Stimulated activated CD4-positive, alpha-beta T cell treated with anti-CD3 and anti-CD28 coated beads, Interleukin-2, amount 100 ng/mL, for 48 hours (primary cell): ENCODE results near the gene SCD5.

Experiments
- DNase-seq, 2 donors: peaks; one replicate each; pipeline ENCODE4 v3.0.0-alpha.2; 2020

SCD5 gene

GRCh38 chr4:82758701-82759685 is 39.6 kb downstream of the SCD5 start:
- no peak for DNase-seq

DNA sequence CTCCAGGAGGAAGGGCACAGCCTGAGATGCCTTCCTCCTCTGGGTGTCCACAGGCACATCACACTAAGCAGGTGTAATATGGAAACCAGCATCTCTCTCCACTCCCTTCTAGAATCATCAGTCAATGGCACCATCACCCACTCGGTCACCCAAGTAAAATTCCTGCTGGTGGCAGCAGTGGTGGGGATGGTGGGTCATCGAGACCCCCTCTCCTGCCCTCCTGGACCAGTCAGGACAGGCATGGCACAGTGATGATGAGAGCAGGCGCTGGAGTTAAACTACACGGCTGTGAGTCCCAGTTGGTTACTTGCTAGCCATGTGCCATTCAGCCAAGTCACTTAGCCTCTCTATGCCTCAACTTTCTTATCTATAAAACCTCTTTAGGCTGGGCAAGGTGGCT is 42.5 kb downstream of the SCD5 start:
- DNase-seq, result no peak

DNA sequence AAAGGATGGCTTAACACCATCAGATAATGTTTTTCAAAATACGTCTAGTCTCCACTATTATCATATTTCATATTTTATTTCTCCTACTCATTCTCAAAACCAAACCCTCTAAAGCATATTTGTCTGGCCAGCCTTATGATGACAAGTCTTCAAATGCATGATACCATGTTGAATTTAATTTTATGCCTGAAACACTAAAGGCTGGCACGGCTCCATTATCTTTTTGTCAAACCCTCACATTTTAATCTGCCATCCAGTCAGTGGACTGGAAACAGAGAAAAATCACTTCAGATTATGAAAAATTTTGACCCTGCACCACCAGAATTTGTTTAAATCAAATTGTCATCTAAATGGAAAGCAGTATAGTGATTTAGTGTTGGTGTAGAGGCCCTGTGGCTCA is 42.9 kb downstream of the SCD5 start:
- no peak for DNase-seq

GRCh38 chr4:82754513-82755165 is 44.0 kb downstream of the SCD5 start:
- no peak for DNase-seq

GRCh38 chr4:82753725-82754410 is 44.7 kb downstream of the SCD5 start:
- no peak for DNase-seq

- no peak for DNase-seq
These were observed 45.4 kb downstream of the SCD5 start for GRCh38 chr4:82753238-82753637.

DNA sequence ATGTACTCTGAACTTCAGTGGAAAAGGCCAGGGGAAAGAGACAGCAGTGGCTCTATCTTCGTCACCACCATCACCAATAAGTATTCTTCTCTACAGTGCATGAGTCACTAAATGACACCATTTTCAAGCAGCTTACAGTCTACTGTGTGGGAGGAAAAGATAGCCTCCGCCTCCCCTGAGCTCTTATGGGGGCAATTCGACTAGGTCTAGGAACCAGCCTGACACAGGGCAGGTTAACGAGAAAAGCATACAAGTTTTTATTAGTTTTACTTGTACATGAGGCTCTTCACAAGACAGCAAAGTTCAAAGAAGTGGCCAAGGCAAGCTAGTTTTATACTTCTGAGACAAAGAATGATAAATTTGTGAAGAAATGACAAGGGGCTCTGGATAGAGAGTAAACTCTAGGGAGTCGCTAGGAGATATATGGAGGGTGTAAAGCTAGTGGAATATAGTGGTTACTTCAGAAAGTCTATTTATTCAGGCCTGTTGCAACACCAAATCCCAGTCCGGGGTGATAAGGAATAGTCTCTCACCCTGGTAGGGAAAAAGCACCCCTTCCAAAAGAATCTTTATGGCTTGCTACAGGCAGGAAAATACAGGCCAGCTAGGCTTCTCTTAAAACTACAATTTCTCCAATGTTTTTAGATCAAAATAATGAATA is 49.7 kb downstream of the SCD5 start:
- DNase-seq, result no peak

DNA sequence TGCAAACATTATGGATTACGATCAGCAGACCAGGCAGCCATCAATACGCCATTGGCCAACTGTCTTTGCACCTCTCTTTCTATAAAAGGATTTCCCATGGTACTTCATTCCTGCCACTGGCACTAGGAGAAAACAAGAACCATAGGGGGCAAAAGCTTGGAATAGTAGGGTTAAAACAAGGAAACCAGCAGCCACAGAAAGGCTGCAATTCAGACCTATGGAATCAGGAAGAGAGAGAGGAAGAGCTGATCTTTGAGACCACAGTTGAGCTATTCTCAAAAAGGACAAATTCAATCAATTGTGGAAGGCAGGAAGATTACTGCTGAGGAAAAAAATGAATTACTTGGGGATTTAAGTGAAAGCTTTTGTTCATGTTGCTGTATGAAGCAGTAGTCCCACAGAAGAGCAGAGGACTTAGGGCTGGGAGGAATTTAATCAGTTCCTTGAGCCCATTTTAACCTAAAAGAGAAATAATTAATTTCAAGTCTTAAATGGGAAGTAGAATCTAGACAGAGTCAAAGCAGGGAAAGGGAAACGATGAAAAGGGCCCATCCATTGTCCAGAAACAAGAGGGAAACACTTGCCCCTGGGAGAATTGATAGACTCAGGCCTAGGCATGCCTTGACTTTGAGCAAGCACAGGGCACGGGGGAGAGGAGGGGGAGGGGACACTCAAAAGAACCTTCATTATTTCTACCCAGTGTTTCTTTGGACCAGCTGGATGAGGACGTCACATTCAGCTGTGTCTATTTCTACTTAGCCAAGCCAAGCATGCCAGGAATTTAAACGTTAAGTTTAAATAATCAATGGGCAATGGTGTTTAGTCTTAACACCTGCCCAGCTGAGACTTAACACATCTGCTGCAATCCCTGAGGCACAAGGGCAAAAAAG is 50.7 kb downstream of the SCD5 start:
- DNase-seq, result no peak

DNA sequence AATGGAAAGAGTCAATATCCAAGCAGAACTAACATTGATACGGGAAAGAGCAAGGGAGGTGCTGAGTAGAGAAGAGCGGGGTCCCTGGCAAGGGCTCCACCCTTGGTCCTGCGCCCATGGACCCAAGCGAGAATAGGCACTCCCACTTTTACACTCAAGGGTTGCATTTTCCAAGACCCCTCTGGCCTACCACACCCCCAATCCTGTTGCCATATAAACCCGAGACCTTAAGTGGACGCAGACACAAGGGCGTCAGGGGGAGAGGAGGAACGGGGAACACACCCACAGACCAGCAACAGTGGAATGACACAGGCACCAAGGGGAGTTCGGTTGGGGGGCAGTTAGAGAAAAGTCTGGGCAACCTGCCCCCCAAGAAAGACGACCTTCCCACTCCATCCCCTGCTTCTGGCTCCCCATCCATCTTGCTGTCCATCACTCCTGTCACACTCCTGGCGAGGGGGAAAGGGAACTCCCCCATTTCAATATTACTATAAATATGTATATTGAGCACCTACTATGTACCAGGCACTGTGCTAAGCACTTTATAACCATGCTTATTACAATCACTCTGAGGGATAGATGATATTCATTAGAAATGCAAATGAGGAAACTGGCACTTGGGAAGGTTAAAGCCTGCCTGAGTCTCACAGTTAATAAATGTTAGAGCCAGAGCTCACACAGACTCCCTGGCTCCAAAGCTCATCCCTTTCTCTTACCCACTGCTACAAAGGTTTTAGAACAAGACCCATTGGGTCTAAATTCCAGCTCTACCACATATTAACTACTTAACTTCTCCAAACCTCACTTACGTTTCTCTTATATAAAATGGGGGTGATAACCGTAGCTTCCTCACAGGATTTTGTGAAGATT is 51.7 kb downstream of the SCD5 start:
- no peak for DNase-seq

GRCh38 chr4:82745173-82745842 is 53.3 kb downstream of the SCD5 start:
- no peak for DNase-seq

DNA sequence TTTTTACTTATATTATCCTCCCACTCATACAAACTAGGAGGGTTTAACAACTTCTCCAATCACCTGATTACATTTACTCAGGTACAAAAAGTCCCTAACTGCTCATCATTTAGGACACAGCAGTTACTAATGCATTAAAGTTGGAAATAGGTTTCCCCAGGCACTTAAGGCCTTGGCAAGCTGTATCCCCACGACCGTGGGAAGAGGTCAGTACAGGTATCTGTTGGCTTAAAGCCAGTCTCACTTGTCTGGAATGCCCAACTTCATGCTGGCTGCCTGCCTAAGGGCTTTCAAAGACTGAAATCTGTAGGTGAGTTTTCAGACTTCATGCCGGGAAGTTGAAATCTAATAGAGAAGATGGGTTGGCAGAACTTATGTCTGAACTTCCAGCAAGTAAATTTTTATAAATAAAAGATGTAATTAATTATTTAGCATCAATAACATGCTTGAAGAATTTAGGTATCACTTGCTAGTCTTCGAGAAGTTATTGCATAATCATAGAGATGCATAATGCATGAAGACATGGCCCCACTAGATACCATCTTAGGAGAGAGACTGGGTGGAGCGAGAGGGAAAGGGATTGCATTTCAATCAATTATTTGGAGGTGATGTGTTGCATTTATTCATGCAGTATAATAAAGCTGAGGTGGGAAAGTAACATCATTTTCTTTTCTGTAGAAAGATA is 54.2 kb downstream of the SCD5 start:
- no peak for DNase-seq

GRCh38 chr4:82741188-82741587 is 57.4 kb downstream of the SCD5 start:
- DNase-seq, result no peak

- peak; percentile 65 to 87 for DNase-seq
These were observed 59.1 kb downstream of the SCD5 start for GRCh38 chr4:82739287-82740190.

DNA sequence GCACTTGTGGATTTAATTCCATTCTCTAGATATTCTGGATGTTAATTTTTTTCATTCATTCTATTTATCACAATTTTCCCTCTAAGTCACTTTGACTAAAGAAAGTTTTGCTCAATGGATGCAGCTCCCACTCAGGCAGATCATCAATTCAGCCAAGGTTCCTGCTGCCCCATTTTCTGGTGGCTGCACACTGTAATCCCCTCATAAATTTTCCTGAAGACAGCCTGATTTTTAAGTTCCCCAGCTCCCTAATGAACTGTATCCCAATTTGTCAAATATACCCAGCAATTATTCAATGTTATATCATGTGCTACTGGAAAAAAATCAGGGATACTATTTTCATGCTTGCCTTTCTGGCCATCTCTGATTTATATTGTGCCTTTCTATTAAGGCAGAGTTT is 61.2 kb downstream of the SCD5 start:
- DNase-seq, result no peak

- DNase-seq, result no peak
These were observed 65.0 kb downstream of the SCD5 start for GRCh38 chr4:82733636-82734035.

- DNase-seq, result no peak
These were observed 70.3 kb downstream of the SCD5 start for GRCh38 chr4:82728301-82728700.

GRCh38 chr4:82726596-82726995 is 72.0 kb downstream of the SCD5 start:
- DNase-seq, result no peak

DNA sequence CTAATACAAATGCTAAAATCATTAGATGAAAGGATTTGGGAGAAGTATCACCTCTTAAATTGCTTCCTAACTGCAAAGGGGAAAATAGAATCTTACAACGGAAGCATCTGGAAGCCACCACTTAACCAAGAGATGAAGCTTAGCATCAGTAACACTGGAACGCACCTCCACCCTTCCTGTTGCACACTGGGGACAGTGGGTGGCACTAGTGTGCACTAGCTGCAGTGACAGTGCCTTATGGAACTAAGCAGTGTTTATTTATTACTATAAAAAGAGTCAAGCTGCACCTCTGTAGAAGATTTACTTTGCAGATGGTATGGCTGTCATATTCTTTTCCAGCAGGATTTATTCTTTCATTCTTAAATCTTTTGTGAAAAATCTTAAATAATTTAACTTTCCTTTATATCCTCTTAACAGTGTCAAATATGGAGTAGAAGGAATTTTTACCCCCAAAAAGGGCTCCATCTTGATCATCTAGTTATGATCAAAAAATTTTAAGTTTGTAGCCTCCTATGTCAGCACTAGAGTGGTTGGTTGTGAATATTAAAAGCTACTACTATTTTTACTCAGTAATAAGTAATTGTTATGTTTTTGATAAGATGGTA is 76.7 kb downstream of the SCD5 start:
- DNase-seq, result no peak
